Epithelial cell of proximal tubule (primary cell): ENCODE data around the gene WDR36. TPM values are rescaled to one million over a fixed set of nuclear protein-coding genes. Genes with fewer than 3 reads are reported as not detected.

Experiments
- DNase-seq: peaks from one replicate; pipeline ENCODE4 v3.0.0-alpha.2; 2011; ENCODE audit warnings: low read depth
- H3K4me3 ChIP-seq: 2 replicates; pipeline ENCODE4 v1.5.1; 2011; ENCODE audit warnings: low read depth, mild to moderate bottlenecking, low read length
- CTCF ChIP-seq: conservative IDR thresholded peaks from 2 replicates; pipeline ENCODE4 v1.5.1; 2012; ENCODE audit warnings: low read depth, mild to moderate bottlenecking, low read length
- total RNA-seq: library from RNA; depleted of rRNA; stranded (reverse); fragments of >200 nt; gene quantifications from 2 replicates; pipeline ENCODE4 v1.2.3, GENCODE V29; 2015

WDR36 gene
- total RNA-seq, 1 donor from 2014 or later: 21.0 TPM

- no peak for DNase-seq
- no peak for TF ChIP-seq CTCF
- no peak overlapping the region for H3K4me3 ChIP-seq
Measured at GRCh38 chr5:111172504-111172903, 80.4 kb downstream of the WDR36 start.

GRCh38 chr5:111173476-111173875 is 81.3 kb downstream of the WDR36 start:
- H3K4me3 ChIP-seq: no peak overlapping the region
- DNase-seq: no peak
- no peak for TF ChIP-seq CTCF

Other genes with a start within 250 kb of the WDR36 start
- 0.07 and 0.46 TPM in 2 replicates for gene TSLP, start 20.6 kb upstream of the WDR36 start, total RNA-seq
- 3.9 and 5.1 TPM in 2 replicates for gene CAMK4, start 132.0 kb downstream of the WDR36 start, total RNA-seq